Suprapubic skin (tissue), 4 donors: ENCODE measurements around the gene TMEM256. TPM values are rescaled to one million over a fixed set of nuclear protein-coding genes. Genes with fewer than 3 reads are reported as not detected.
A peak's percentile ranks its signal among the peaks of the same experiment; 100 is the strongest.

Experiments used
- DNase-seq, 2 donors: peaks; one replicate each; pipeline ENCODE4 v3.0.0-alpha.2; 2019; ENCODE audit warnings: low spot score in 2 of 2
- H3K27ac ChIP-seq: fragments of 200-600 bp; sonication (generic); one replicate; pipeline ENCODE4 v1.5.1; 2019
- H3K27me3 ChIP-seq: fragments of 200-600 bp; sonication (generic); one replicate; pipeline ENCODE4 v1.5.1; 2019
- H3K36me3 ChIP-seq: fragments of 200-600 bp; sonication (generic); one replicate; pipeline ENCODE4 v1.5.1; 2019
- H3K4me1 ChIP-seq: fragments of 200-600 bp; sonication (generic); one replicate; pipeline ENCODE4 v1.5.1; 2019
- H3K4me3 ChIP-seq: fragments of 200-600 bp; sonication (generic); one replicate; pipeline ENCODE4 v1.5.1; 2019; ENCODE audit warnings: mild to moderate bottlenecking
- H3K9me3 ChIP-seq: fragments of 200-600 bp; sonication (generic); one replicate; pipeline ENCODE4 v1.5.1; 2019
- CTCF ChIP-seq, 2 donors: fragments of 200-600 bp in 1 of 2; fragments of 450-650 bp in 1 of 2; sonication (generic) in 1 of 2; IDR thresholded peaks; one replicate each; pipeline ENCODE4 v1.5.1; 2016 to 2019; ENCODE audit warnings: antibody characterized with exemption in 2 of 2, mild to moderate bottlenecking in 1 of 2, moderate library complexity in 1 of 2
- EP300 ChIP-seq: sonication (generic); formaldehyde crosslinking; IDR thresholded peaks from one replicate; pipeline ENCODE4 v1.6.1; 2017; ENCODE audit warnings: antibody characterized with exemption
- POLR2A ChIP-seq, 2 donors: fragments of 450-650 bp; IDR thresholded peaks; one replicate each; pipeline ENCODE4 v1.6.1; 2017; ENCODE audit warnings: antibody characterized with exemption in 2 of 2, mild to moderate bottlenecking in 2 of 2, moderate library complexity in 2 of 2
- POLR2AphosphoS5 ChIP-seq, 3 donors: sonication (generic); formaldehyde crosslinking; IDR thresholded peaks; one replicate each; pipeline ENCODE4 v1.6.1; 2017; ENCODE audit warnings: antibody characterized with exemption in 3 of 3
- WGBS: methylation state at CpG from one replicate; pipeline ENCODE4 v1.1.5; 2018; 5-methylcytosine and 5-hydroxymethylcytosine counted together
- total RNA-seq, 4 donors: library from RNA; depleted of rRNA; stranded (reverse); fragments of >200 nt; gene quantifications; one replicate each; pipeline ENCODE4 v1.1.0, GENCODE V29; 2016

TMEM256 gene
- total RNA-seq, 4 donors from 2014 or later: 53.5 to 128 (median 89.6) TPM

- no peaks in the 10 kb centered on the region for H3K9me3 ChIP-seq
- no peak for TF ChIP-seq POLR2AphosphoS5 (IDR thresholded peaks at IDR 0.05)
- TF ChIP-seq EP300: no peak
- TF ChIP-seq CTCF (IDR thresholded peaks at IDR 0.05): no peak
- TF ChIP-seq POLR2A (IDR thresholded peaks at IDR 0.05): no peak
- peaks cover 37% of the 10 kb centered on the region for H3K4me1 ChIP-seq
- no peaks in the 10 kb centered on the region for H3K36me3 ChIP-seq
- H3K27me3 ChIP-seq: no peaks in the 10 kb centered on the region
- peak; percentile 84 to 87 for DNase-seq
- 27% methylated on average over 6 of the region's 16 CpGs for WGBS
- peak overlapping the region; percentile 71 for H3K4me3 ChIP-seq
- peak overlapping the region; percentile 89 for H3K27ac ChIP-seq
Measured at GRCh38 chr17:7403043-7403726, 712 bp downstream of the TMEM256 start.

- no peak for TF ChIP-seq CTCF (IDR thresholded peaks at IDR 0.05)
- TF ChIP-seq EP300: no peak
- TF ChIP-seq POLR2AphosphoS5 (IDR thresholded peaks at IDR 0.05): no peak
- no peak for TF ChIP-seq POLR2A (IDR thresholded peaks at IDR 0.05)
- 79% methylated on average over 2 of the region's 2 CpGs for WGBS
- no peak overlapping the region for H3K27ac ChIP-seq
- no peak for DNase-seq
- no peaks in the 10 kb centered on the region for H3K36me3 ChIP-seq
- no peaks in the 10 kb centered on the region for H3K9me3 ChIP-seq
- H3K4me1 ChIP-seq: peaks cover 27% of the 10 kb centered on the region
- H3K27me3 ChIP-seq: no peaks in the 10 kb centered on the region
- H3K4me3 ChIP-seq: no peak overlapping the region
Measured at GRCh38 chr17:7398612-7399011, 5.3 kb downstream of the TMEM256 start.

- no peak for DNase-seq
- no peak overlapping the region for H3K4me3 ChIP-seq
- H3K36me3 ChIP-seq: no peaks in the 10 kb centered on the region
- H3K27me3 ChIP-seq: no peaks in the 10 kb centered on the region
- no peaks in the 10 kb centered on the region for H3K9me3 ChIP-seq
- H3K4me1 ChIP-seq: peaks cover 20% of the 10 kb centered on the region
- TF ChIP-seq POLR2A (IDR thresholded peaks at IDR 0.05): no peak
- TF ChIP-seq POLR2AphosphoS5 (IDR thresholded peaks at IDR 0.05): no peak
- no peak for TF ChIP-seq CTCF (IDR thresholded peaks at IDR 0.05)
- TF ChIP-seq EP300: no peak
- no peak overlapping the region for H3K27ac ChIP-seq
- 90% methylated on average over 4 of the region's 4 CpGs for WGBS
Measured at GRCh38 chr17:7396147-7396546, 7.8 kb downstream of the TMEM256 start.

DNA sequence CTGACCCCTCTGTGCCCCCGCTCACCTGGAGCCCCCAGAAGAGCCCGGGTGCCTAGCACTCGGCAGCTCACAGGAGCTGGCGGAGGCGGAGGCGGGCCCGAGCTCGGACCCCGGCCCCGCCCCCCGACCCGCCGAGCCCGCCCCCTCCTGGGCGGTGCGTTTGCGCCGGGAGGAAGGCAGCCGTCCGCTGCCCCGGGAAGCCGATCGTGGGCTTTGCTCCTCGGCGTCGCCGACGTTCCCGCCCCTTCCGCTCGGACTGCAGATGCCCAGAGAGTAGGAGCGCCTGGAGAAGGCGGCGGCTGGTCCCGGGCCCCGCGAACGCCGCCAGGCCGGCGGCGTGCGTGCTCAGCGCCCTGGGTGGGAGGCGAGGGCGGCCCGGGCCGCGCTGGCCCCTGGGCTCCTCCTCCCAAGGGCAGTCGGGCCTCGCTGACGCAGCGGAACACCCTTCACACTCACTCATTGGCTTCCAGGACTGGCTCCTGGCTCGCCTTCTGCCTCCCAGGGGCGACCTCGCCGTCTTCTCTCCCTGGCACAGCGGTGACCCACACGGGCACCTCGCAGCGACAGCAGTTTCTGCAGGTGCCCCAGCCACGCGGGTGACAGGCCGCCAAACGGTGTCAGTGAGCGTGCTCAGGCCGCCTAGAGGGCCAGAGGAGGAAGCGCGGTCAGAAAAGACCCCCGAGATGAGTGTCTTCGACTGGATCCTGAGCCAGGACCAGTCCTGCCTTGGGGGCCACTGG is 9.3 kb downstream of the TMEM256 start, which contains the start of gene PLSCR3:
PLSCR3 (minus strand) TSS at position 74 of the 740 bp plus-strand sequence. CDS start 415 bp downstream, outside the sequence.
- H3K4me3 ChIP-seq: peak within 1 kb of the TSS; percentile 75
- H3K27me3 ChIP-seq: no peaks in the 10 kb centered on the region
- H3K27ac ChIP-seq: peak within 1 kb of the TSS; percentile 80
- H3K4me1 ChIP-seq: peaks cover 20% of the 10 kb centered on the region
- peak; percentile 90 to 92 for DNase-seq
- H3K36me3 ChIP-seq: peaks cover 15% of the 10 kb centered on the region
- whole genome bisulfite sequencing: 0% methylated on average over 7 of the region's 71 CpGs
- H3K9me3 ChIP-seq: no peaks in the 10 kb centered on the region
- TF ChIP-seq POLR2A (IDR thresholded peaks at IDR 0.05): peak; percentile 25 to 65
- peak in 1 of 3 donors; percentile 22 for TF ChIP-seq POLR2AphosphoS5 (IDR thresholded peaks at IDR 0.05)
- TF ChIP-seq CTCF (IDR thresholded peaks at IDR 0.05): no peak
